ENCODE data around the gene RARS1.

RARS1 gene

DNA sequence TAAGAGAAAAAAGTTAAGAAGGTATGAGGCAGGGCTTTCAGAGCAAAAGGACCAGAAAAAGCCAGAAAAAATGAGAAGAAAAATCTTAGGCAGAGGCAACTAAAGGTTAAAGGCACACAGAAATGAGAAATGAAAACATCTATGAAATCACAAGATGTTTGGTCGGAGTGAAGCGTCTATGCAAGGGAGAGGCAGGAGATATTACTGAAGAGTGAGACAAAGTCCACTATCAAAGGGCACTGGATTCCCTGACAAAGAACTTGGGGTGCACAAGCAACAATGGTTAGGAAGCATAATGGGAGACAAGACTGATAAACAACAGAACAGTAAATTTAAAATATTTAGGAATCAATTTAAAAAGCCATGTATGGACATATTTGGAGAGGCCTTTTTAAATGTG is 76.0 kb downstream of the RARS1 start:
- no peak for DNase-seq

DNA sequence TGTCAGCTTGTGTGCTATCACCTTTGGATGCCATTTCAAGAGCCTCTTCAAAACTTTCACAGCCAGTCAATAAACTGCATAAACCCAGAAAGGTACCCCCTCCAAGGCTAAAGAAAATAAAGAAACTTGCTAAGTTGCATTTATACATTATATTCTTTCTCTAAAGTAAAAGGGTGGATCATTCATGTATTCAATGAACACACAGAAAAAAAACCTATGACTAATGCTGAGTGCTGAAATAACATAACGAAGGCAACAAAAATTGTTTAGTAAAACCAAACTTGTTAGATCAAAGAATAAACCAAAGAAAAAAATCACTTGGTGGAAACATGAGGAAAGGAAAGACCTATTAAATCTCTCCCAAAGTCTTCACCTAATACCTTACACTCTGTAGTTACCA is 77.7 kb downstream of the RARS1 start:
- no peak for DNase-seq

DNA sequence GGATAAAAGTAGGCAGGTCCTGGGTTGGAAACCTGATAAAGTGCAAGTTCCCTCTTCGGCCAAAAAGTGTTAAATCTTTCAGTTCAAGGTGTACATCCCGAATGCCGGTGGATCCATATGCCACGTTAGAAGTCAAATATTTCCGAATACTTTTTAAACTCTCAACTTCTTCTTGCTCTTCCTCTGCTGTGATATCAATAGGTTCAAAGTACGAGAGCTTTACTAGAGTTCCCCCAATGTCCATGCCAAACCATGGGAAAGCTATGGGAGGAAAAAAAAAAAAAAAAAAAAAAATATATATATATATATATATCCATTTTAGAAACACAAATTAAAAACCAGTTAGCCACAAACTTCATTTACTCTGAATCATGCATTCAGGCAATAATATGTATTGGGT is 82.5 kb downstream of the RARS1 start:
- DNase-seq, result no peak
